CD14-positive monocyte (primary cell): ENCODE results near the gene HSPA12A. TPM values are rescaled to one million over a fixed set of nuclear protein-coding genes. Genes with fewer than 3 reads are reported as not detected.

Experiments
- DNase-seq, 3 donors: peaks; one replicate each; pipeline ENCODE4 v3.0.0-alpha.2; 2011 to 2022
- H2AFZ ChIP-seq: 2 replicates; pipeline ENCODE4 v1.6.0; 2012; ENCODE audit warnings: mild to moderate bottlenecking, low read depth, low read length, inconsistent platforms; ENCODE audit not compliant: insufficient read depth, poor library complexity, severe bottlenecking
- H3K27ac ChIP-seq, 2 donors: 1 replicate in 1 of 2; 2 replicates in 1 of 2; pipeline ENCODE4 v1.5.1; 2012 to 2013; ENCODE audit warnings: low read length in 2 of 2, control low read depth in 1 of 2, inconsistent platforms in 1 of 2, low read depth in 1 of 2, mild to moderate bottlenecking in 1 of 2
- H3K27me3 ChIP-seq, 2 donors: one replicate each; pipeline versions ENCODE4 v1.6.0 to v1.6.1; 2011 to 2013; ENCODE audit warnings: low read length in 2 of 2; ENCODE audit not compliant: control insufficient read depth in 2 of 2, insufficient read depth in 2 of 2
- H3K36me3 ChIP-seq, 2 donors: replicated peaks in 1 of 2; 1 replicate in 1 of 2; 2 replicates in 1 of 2; pipeline versions ENCODE4 v1.5.1 to v1.6.1; 2012 to 2013; ENCODE audit warnings: low read length in 2 of 2, control low read depth in 1 of 2, inconsistent platforms in 1 of 2, mild to moderate bottlenecking in 1 of 2; ENCODE audit not compliant: insufficient read depth in 2 of 2, control insufficient read depth in 1 of 2
- H3K4me1 ChIP-seq, 2 donors: 1 replicate in 1 of 2; 2 replicates in 1 of 2; pipeline versions ENCODE4 v1.5.1 to v1.6.1; 2012 to 2013; ENCODE audit warnings: low read length in 2 of 2, control low read depth in 1 of 2, inconsistent platforms in 1 of 2, mild to moderate bottlenecking in 1 of 2, moderate library complexity in 1 of 2; ENCODE audit not compliant: insufficient read depth in 2 of 2, control insufficient read depth in 1 of 2
- H3K4me2 ChIP-seq: replicated peaks from 2 replicates; pipeline ENCODE3; 2012; ENCODE audit warnings: low read length, moderate library complexity, mild to moderate bottlenecking; ENCODE audit not compliant: poor library complexity, severe bottlenecking; ENCODE audit errors: extremely low read depth
- H3K4me3 ChIP-seq, 3 experiments: fragments of 200-600 bp in 1 of 3; sonication (generic) in 1 of 3; replicated peaks in 1 of 3; 1 replicate in 2 of 3; 2 replicates in 1 of 3; pipeline ENCODE4 v1.5.1; 2011 to 2013; ENCODE audit warnings: low read length in 3 of 3, mild to moderate bottlenecking in 3 of 3, control low read depth in 2 of 3, low read depth in 2 of 3, inconsistent platforms in 1 of 3, moderate library complexity in 1 of 3
- H3K79me2 ChIP-seq: 2 replicates; pipeline ENCODE4 v1.6.0; 2012; ENCODE audit warnings: mild to moderate bottlenecking, control low read depth, inconsistent platforms, low read length, moderate library complexity; ENCODE audit not compliant: insufficient read depth
- H3K9ac ChIP-seq: 2 replicates; pipeline ENCODE4 v1.6.0; 2017; ENCODE audit warnings: low read length, mild to moderate bottlenecking; ENCODE audit not compliant: insufficient read depth, poor library complexity, severe bottlenecking
- H3K9me3 ChIP-seq, 2 donors: replicated peaks in 1 of 2; 1 replicate in 1 of 2; 2 replicates in 1 of 2; pipeline versions ENCODE4 v1.5.1 to v1.6.1; 2012 to 2013; ENCODE audit warnings: low read length in 2 of 2, control low read depth in 1 of 2; ENCODE audit not compliant: control insufficient read depth in 1 of 2, insufficient read depth in 1 of 2
- H4K20me1 ChIP-seq: 2 replicates; pipeline ENCODE4 v1.6.0; 2012; ENCODE audit warnings: mild to moderate bottlenecking, low read length, control low read depth, moderate library complexity; ENCODE audit not compliant: insufficient read depth
- H3K27ac Mint-ChIP-seq, 7 donors: one replicate each; pipeline ENCODE4 v1.8.0; 2020; ENCODE audit warnings: mild to moderate bottlenecking in 7 of 7, mixed read lengths in 7 of 7, moderate library complexity in 6 of 7, inconsistent platforms in 2 of 7
- H3K27me3 Mint-ChIP-seq, 3 donors: one replicate each; pipeline ENCODE4 v1.8.0; 2021 to 2022; ENCODE audit warnings: low read depth in 3 of 3, mild to moderate bottlenecking in 3 of 3, mixed read lengths in 3 of 3, moderate library complexity in 3 of 3, inconsistent platforms in 1 of 3
- H3K36me3 Mint-ChIP-seq, 2 donors: one replicate each; pipeline ENCODE4 v1.8.0; 2020; ENCODE audit warnings: mixed read lengths in 2 of 2, inconsistent platforms in 1 of 2, mild to moderate bottlenecking in 1 of 2
- H3K4me1 Mint-ChIP-seq: one replicate; pipeline ENCODE4 v1.8.0; 2020; ENCODE audit warnings: mild to moderate bottlenecking, mixed read lengths
- H3K4me3 Mint-ChIP-seq, 2 donors: one replicate each; pipeline ENCODE4 v1.8.0; 2020; ENCODE audit warnings: mild to moderate bottlenecking in 2 of 2, mixed read lengths in 2 of 2, moderate library complexity in 1 of 2
- H3K9me3 Mint-ChIP-seq, 7 donors: one replicate each; pipeline ENCODE4 v1.8.0; 2020 to 2022; ENCODE audit warnings: mixed read lengths in 7 of 7, mild to moderate bottlenecking in 6 of 7, moderate library complexity in 6 of 7, inconsistent platforms in 2 of 7
- CTCF ChIP-seq: fragments of 200-600 bp; IDR thresholded peaks from one replicate; pipeline ENCODE4 v1.8.0; 2022; ENCODE audit warnings: antibody characterized with exemption, mild to moderate bottlenecking
- WGBS: methylation state at CpG from one replicate; pipeline ENCODE4 v1.1.5; 2013; ENCODE audit warnings: missing lambda C conversion rate; ENCODE audit not compliant: insufficient coverage; 5-methylcytosine and 5-hydroxymethylcytosine counted together
- intact Hi-C, 2 donors: fragments of 100-400 bp; cut with micrococcal nuclease; formaldehyde crosslinking; loops; one replicate each; pipeline versions ENCODE4 v1.15.0 to v1.15.1; 2023
- polyA plus RNA-seq, 3 donors: library from polyadenylated mRNA; depleted of rRNA in 1 of 3; unstranded in 2 of 3; stranded (reverse) in 1 of 3; fragments of 300-500 nt in 2 of 3; fragments of >200 nt in 1 of 3; fragmentation: Illumina TruSeq in 2 of 3; gene quantifications; 1 replicate in 2 of 3; 2 replicates in 1 of 3; pipeline ENCODE4 v1.2.3, GENCODE V29; 2012 to 2021

Gene HSPA12A
- polyA plus RNA-seq, 3 donors, result 0.01 TPM; not detected in 2

- Histone ChIP-seq H3K9me3 (no peaks in the 10 kb centered on the region), H3K4me3 (no peak overlapping the region), H3K36me3 (no peaks in the 10 kb centered on the region), H3K4me2 (no peak overlapping the region), H3K9ac (no peak overlapping the region), H3K4me1 (no peaks in the 10 kb centered on the region), H3K27me3 (no peaks in the 10 kb centered on the region), H3K27ac (no peak overlapping the region), H3K79me2 (no peaks in the 10 kb centered on the region), H2AFZ (no peak overlapping the region), H4K20me1 (no peaks in the 10 kb centered on the region)
- H3K27me3 Mint-ChIP-seq, result peaks cover 6 to 14% (median 8%) of the 10 kb centered on the region in 3 donors
- no peaks in the 10 kb centered on the region for H3K4me1 Mint-ChIP-seq
- TF ChIP-seq CTCF, result no peak
- H3K9me3 Mint-ChIP-seq, result peaks cover 0 to 8% (median 0%) of the 10 kb centered on the region in 7 donors
- no peak overlapping the region for H3K27ac Mint-ChIP-seq
- WGBS, result 71% methylated on average over 1 of the region's 1 CpG
- DNase-seq, result no peak
- H3K36me3 Mint-ChIP-seq, result no peaks in the 10 kb centered on the region
- no peak overlapping the region for H3K4me3 Mint-ChIP-seq
- intact Hi-C loops, result no loop called here
Measured at GRCh38 chr10:116696919-116697318, 45.4 kb downstream of the HSPA12A start.

- no peak overlapping the region for H3K4me2 ChIP-seq
- no peaks in the 10 kb centered on the region for H3K36me3 ChIP-seq
- no peak overlapping the region for H3K9ac ChIP-seq
- no peak overlapping the region for H3K4me3 Mint-ChIP-seq
- H2AFZ ChIP-seq, result no peak overlapping the region
- no peak for DNase-seq
- no peaks in the 10 kb centered on the region for H3K27me3 ChIP-seq
- no peaks in the 10 kb centered on the region for H3K9me3 ChIP-seq
- intact Hi-C loops, result no loop called here
- no peaks in the 10 kb centered on the region for H3K36me3 Mint-ChIP-seq
- H3K27ac ChIP-seq, result no peak overlapping the region
- peaks cover 0 to 8% (median 0%) of the 10 kb centered on the region in 7 donors for H3K9me3 Mint-ChIP-seq
- H3K27ac Mint-ChIP-seq, result peak overlapping the region in 1 of 7 donors; percentile 4
- no peak for TF ChIP-seq CTCF
- no peaks in the 10 kb centered on the region for H3K4me1 Mint-ChIP-seq
- no peaks in the 10 kb centered on the region for H3K79me2 ChIP-seq
- H3K27me3 Mint-ChIP-seq, result peaks cover 8 to 14% (median 12%) of the 10 kb centered on the region in 3 donors
- WGBS, result 93% methylated on average over 1 of the region's 3 CpGs
- no peaks in the 10 kb centered on the region for H3K4me1 ChIP-seq
- H3K4me3 ChIP-seq, result no peak overlapping the region
- no peaks in the 10 kb centered on the region for H4K20me1 ChIP-seq
Measured at GRCh38 chr10:116694927-116695268, 47.5 kb downstream of the HSPA12A start.
